GM20431 (cell line): ENCODE measurements around the gene DEUP1.

Experiments
- in situ Hi-C: fragments of 300-500 bp; cut with MseI, MboI; formaldehyde crosslinking; loops from one replicate; pipeline ENCODE4 v1.15.0; 2020; ENCODE audit warnings: low sequenced_read_pairs; ENCODE audit not compliant: unreplicated experiment

DEUP1 gene

DNA sequence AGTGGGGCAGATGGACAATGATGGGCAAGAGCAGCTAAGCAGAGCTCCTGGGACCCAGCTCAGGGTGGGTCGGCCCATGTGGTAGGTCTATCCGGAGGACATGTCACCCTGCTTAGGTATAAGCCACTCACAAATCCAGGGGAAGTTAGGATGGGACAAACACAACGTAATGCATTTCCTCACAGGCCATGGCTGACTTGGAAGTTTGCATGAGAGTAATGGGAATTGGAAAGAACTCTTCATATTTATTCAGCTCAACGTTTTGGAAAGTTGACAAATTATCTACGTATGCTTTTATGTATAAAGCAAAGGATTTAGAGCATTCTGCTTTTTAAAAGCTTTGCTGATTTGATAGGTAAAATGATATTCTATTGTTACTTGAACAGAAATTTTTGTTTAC is 137.7 kb downstream of the DEUP1 start:
- in situ Hi-C loops, result no loop called here

DNA sequence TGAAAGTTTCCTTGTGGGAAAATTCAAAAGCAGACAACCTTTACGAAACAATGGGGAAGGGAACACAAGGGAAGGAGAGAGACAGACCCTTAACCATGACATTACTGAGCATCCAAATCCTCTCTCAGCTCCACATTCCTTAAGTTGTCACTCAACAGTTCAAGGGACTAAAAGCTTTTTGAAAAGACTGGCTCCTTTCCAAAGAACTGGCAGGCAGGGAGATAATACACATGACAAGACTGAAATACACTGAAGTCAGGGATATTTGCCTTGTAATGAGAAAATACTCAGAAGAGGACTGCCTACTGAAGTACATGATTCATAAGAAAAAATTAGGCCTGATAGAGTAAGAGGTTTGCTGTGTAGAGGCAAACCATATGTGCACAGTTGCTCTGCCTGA is 143.6 kb downstream of the DEUP1 start:
- in situ Hi-C loops, result no loop called here

DNA sequence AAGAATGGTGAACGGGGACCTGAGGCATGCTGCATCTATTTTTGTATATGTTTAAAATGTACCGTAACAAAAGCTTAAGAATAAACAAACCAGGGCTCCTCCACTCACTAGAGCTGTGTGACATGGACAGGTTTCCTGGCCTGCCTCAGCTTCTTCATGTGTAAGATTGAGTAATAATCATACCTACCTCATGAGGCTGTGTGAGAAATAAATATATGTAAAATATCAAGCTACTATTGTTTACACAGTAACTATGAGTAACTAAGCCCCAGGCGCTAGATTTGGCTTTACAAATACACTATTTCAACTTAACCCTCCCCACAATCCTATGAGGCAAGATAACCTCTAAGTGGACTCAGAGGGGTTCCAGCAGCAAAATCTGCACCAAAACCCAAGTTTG is 146.3 kb downstream of the DEUP1 start:
- in situ Hi-C loops, result no loop called here

DNA sequence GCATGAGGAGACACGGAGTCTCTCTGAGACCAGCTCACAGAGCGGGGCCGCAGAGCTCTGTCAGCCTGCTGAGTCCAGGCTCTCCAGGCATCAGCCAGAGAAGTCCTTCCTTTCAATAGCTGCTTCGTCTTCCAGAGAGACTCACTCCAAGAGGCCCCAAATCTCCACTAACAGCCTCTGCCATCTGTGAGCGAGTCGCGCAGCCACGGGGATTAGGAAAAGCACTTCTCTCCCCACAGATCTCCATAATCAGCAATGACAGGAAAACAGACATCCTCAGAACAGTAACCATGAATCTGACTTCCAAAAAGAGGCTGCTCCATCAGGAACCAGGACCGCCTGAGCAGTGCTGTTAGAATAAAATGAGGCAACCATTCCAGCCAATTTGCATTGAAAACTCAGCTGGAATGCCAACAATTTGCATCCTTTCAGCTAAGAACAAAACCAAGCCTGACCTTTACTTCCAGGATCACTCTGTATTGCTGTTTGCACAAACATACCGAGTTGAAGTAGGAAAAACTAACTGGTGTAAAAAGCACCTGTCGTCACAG is 147.2 kb downstream of the DEUP1 start:
- in situ Hi-C loops, result no loop called here

DNA sequence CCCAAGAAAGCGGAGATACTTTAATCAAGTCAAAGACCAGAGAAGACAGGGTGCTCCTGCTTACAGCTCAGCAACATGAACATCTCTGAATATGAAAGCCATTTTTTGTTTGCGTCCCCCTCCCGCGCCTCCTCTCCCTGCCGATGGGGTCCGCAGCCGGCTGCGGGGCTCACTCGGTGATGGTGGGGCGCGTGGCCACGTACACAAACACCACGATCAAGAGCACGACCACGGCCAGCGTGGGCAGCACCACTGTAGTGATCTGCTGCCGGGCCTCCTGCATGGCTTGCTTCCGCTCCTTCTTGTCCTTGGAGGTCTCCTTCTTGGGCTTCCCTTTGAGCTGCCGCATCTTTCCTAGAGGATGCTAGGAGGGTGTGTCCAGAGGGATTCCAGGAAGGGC is 148.3 kb downstream of the DEUP1 start:
- in situ Hi-C loops, result no loop called here

DNA sequence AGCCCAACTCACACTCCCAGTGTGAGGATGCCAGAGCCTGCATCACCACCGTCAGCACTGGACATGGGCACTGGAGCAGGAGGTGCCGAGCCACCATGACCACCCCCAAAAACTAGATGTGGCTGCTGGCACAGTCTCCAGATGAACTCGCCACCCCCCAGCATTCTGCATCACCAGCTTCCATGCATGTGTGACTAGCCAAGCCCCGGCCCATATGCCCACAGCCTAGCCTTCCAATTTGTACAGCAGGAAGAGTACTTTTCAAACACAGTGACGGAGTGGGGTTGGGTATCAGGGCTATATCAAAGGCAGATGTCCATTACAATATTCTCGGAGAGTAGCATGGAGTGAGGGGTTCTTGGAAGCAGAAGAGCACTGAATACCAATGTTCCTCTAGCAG is 149.7 kb downstream of the DEUP1 start:
- in situ Hi-C loops, result no loop called here

DNA sequence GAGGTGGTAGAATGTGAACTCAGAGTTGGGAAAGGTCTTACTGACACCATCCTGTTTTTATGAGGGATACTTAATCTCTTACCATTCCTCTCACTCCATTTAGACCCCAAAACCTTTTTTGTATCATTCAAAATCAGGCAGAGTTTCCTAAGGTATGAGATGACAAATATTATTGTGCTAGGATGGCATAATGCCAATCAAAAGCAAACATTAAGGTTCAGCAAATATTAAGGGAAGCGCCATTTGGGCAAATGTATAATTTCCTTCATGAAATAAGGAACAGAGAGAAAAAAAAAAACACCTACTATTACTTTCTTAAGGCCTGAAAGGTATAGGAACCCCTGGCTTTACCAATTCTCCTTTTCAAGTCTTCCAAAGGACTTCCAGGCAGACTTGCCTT is 150.2 kb downstream of the DEUP1 start:
- in situ Hi-C loops, result no loop called here

DNA sequence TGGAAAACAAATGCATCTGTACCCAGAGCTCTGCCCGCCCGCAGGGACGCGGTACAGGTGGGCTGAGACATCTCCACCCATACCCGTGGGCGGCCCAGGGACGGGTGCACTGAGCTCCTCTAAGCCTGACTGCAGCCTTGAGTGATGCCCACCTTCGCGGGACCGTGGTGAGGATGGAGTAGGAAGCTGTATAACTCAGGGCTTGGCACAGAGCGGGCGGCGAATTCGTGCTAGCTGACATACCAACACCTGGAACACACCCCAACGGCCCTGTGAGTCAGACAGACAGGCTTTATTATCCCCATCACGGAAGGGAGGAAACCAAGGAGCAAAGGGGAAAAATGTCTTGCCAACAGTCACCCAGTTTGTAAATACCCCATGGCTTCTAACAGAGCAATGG is 150.7 kb downstream of the DEUP1 start:
- in situ Hi-C loops, result no loop called here

DNA sequence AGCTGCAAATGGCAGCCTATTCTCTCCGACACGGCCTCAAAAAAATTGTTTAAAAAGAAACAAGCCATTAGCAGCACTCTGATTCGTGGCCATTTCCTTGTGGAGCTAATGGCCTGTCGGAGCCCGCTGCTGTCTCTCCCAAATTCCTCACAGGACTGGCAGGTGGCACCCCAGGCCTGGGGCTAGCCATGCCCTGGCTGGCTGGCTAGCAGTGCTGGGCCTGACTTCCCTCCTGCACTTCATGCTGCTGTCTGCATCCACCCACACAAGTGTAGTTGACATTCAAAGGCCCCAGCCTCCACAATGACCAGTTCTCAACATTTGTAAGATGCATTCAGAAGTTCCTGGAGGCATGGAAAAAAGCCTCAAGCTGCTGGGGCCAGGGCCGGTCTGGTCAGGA is 151.2 kb downstream of the DEUP1 start:
- in situ Hi-C loops, result no loop called here

DNA sequence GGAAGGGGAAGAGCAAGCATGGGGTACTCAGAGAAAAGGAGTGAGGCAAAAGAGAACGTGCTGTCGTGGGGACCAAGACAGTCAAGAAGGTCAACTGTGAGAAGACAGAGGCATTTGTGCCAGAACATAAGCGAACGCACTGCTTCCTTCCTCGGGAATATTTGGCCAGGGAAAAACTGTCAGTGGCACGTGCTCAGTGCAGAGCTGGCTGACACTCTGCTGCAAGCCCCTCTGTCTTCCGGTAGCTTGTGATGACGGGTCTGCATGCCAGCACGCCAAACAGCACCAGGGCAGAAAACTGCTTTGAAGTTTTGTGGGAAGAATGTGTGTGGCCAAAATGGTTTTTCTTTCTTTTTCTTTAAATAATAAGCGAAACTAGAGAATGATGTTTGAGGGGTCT is 152.0 kb downstream of the DEUP1 start:
- in situ Hi-C loops, result no loop called here

DNA sequence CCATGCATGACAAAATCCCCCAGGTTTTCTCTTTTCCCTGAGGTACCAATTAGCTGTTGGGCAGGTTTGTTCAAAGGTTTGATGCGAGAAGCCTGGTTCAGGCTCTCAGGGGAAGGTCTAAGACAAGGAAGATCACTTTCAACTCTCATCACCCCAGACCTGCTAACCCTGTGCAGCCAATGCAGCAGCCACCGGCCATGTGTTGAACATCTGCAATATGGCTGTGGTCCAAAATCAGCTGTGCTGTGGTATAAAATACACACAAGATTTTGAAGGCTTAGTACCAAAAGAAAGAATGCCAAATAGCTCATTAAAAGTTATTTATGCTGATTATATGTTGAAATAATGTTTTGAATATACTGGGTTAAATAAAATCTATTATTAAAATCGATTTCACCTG is 154.2 kb downstream of the DEUP1 start:
- in situ Hi-C loops, result no loop called here

DNA sequence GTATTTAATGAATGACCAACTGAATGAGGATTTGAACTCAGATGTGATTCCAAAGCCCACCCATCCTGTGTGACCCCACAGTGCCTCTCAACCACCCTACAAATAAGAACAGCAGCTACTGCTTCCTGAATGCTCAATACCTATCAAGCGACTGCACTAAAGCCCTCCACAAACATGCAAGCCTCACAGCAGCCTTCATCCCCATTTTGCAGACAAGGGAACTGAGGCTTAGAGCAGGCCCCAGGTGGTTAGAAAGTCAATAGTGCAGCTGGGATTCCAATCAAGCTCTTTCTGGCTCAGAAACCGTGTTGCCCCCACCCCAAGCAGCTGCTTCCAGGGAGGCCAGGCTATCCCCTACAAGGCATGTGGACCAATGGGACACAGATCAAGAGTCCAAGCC is 155.4 kb downstream of the DEUP1 start:
- in situ Hi-C loops, result no loop called here

DNA sequence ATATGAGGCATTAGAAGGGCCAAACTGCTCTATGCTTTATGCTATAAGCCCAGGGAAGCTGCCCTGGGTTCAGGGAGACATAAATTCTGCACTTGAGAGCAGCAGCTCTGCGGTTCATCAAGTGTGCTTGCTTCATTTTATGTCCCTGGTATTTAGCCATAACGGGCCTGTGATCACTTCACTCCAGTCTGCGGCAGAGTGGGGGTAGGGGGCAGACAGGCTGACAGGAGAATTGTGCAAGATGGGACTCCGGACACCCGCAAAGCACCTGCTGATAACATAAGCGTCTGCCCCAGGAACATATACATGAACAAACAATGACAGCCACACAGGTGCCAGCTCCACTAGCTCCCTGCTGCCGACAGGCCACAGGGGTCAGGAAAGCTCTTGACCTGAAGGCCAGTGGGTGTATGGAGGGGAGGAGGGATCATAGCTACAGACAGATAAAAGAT is 156.5 kb downstream of the DEUP1 start:
- in situ Hi-C loops, result no loop called here
